KOPT-K1 (cell line): Measurements from ENCODE around the gene EPHB2.

ENCODE experiments used
- H3K27ac ChIP-seq: fragments of 200-600 bp; sonication (generic); 2 replicates; pipeline ENCODE4 v1.5.1; 2016; ENCODE audit warnings: antibody characterized with exemption, mild to moderate bottlenecking, low read depth, low read length; ENCODE audit not compliant: poor library complexity, severe bottlenecking
- H3K36me3 ChIP-seq: fragments of 200-600 bp; sonication (generic); 2 replicates; pipeline ENCODE4 v1.5.1; 2017; ENCODE audit warnings: antibody characterized with exemption, mild to moderate bottlenecking, low read length, moderate library complexity; ENCODE audit not compliant: insufficient read depth
- H3K9me3 ChIP-seq: fragments of 200-600 bp; sonication (generic); 2 replicates; pipeline ENCODE4 v1.5.1; 2017; ENCODE audit warnings: antibody characterized with exemption, low read length, mild to moderate bottlenecking; ENCODE audit not compliant: insufficient read depth, poor library complexity, severe bottlenecking

Gene EPHB2

DNA sequence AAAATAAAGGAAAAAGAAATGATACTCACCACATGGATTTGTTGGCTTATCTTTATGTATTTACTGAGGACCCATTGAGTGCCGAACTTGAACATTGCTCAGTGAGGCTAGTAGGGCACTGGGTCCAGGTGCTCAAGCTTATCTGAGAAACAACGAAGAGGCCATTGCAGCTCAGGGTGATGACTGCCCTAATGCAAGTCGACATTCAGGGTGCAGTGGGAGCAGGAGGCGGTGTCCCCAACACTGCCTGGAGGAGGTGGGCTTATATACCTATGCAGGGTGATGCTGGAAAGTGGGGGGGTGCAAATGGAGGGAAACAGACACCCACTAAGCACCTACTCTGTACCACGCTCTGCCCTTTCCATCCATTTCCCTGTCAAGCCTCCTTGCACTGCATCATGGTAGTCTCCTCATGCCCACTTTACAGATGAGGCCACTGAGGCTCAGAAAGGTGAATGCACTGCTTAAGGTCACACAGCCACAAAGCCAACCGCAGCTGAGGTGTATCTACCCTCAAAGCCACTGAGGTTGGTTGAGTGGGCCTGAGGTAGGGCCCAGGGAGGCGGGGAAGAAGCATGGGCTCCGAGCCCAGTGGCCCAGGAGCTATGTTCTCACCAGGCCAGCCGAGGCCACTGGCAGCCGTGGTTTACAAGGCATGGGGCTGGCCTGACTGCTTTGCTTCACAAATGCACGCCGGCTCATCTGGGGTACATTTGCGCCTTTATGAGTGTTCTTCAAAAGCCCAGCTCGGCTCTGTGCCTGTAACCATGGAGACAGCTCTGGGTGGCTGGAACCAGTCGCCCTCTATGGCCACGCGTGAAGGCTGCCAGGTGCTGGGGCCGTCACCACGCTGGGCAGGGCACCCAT is 103.8 kb downstream of the EPHB2 start:
- Histone ChIP-seq H3K27ac (no peak overlapping the region), H3K36me3 (no peaks in the 10 kb centered on the region), H3K9me3 (no peaks in the 10 kb centered on the region)

DNA sequence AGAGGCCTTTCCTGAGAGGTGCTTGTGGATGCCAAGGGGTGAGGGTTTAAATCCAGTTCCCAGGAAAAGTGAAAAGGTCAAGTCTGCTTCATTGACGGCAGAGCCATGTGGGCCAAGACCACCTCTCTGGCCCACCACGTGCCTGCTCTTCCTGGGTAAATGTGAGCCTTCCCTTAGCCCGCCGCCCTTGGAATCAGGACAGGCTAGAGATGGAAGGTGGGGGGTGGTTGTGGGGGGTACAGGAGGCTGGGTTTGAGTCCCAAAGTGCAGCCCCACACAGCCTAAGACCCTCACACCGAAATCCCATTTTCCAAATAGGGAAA is 104.4 kb downstream of the EPHB2 start:
- Histone ChIP-seq H3K36me3 (no peaks in the 10 kb centered on the region), H3K27ac (no peak overlapping the region), H3K9me3 (no peaks in the 10 kb centered on the region)

DNA sequence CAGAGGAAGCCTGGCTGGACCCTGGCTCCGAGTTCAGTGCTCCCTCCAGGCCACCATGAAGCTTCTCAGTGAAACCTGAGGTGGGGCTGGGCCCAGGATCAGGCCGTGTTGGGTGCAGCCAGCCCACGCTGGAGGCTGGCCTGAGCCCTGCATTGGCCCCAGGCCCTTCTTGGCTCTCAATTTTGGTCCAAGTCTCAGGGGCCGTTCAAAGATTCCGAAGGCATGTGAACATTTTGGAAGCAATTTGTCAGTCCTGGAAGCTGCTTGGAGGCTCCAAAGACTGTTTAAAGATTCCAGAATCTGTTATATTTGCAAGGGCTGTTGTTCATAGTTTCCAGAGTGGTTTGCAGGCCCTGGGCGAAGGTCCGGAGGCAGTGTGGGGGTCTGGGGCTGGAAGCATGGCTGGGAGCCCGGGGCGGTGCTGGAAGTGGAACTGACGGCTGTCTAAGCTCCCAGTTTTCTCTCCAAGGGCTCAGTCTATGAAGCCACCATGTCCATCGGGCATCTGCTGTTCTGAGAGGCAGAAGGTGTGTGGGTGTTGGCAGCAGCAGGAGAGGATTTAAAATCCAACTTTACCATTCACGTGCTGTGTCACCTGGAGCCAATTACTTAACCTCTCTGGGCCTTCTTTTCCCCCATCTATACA is 104.9 kb downstream of the EPHB2 start:
- Histone ChIP-seq H3K9me3 (no peaks in the 10 kb centered on the region), H3K27ac (no peak overlapping the region), H3K36me3 (no peaks in the 10 kb centered on the region)

DNA sequence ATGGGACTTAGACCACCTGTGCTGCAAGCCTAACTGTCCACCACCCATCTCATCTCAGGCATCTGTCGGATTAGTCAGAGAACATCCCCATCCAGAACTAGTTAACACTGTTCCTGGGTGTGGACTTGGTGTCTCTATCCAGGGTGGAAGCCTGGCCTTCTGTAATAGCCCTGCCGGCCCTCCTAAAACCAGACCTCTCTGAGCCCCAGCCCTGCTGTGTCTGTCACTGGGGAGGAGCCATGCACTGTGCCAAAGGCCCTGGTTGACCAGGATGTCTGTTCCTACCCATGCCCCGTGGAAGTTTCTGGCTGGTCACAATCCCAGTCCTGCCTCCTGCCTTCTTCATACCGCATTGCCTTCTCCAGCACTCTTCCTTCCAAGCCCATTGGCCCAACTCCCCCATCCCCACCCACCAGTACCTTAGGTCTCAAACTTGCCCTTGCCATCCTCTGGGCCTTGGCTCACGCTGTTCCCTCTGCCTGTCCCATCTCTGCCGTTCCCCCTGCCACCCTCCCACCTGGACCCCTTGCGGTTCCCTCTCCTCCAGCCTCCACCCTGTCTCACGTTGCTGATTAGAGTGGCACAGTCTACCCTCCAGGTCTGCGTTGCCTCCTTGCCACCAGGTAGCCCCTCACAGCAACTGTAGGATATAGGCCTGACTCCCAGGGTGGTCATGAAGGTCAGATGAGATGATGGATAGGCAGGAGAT is 105.6 kb downstream of the EPHB2 start:
- H3K27ac ChIP-seq = no peak overlapping the region

DNA sequence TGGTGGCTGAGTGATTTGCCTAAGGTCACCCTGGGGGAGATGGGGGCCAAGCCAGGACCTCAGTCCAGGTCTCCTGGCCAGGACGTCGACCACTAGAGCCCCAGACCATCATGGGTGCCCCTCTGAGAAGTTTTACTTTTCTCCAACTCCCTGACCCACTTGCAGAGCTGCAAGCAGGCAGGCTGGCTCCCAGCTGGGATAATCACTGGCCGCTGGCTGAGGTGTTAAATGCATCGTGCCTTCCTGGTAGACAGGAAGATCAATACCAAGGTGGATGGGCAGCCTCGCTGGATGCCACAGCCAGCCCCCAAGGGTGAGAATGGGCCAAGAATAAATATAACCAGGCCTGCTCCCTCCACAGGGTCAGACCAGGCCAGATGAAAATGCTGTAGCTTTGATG is 106.2 kb downstream of the EPHB2 start:
- no peaks in the 10 kb centered on the region for H3K9me3 ChIP-seq
- H3K27ac ChIP-seq = no peak overlapping the region
- H3K36me3 ChIP-seq = no peaks in the 10 kb centered on the region

More for the DNA sequence above, 105.6 kb downstream of the EPHB2 start:
- Histone ChIP-seq H3K36me3 (no peaks in the 10 kb centered on the region), H3K9me3 (no peaks in the 10 kb centered on the region)

DNA sequence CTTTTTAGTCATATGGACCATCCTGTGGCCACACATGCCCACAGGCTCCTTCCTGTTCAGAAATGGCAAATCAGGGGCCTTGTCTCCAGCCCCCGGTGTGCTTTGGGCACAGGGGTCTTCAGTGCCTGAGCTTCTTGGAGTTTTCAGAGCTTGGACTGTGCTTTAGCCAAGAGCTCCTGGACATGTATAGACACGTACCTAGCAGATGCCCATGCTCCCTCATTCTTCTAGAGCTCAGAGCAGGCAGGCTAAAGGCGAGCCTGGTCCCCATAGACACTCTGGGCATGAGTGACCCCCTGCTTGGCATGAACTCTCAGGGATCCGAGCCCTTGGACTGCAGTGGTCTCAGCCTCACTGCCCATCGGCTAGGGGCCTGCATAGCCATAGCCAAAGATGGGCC is 106.8 kb downstream of the EPHB2 start:
- H3K9me3 ChIP-seq = no peaks in the 10 kb centered on the region
- H3K36me3 ChIP-seq = no peaks in the 10 kb centered on the region
- no peak overlapping the region for H3K27ac ChIP-seq

DNA sequence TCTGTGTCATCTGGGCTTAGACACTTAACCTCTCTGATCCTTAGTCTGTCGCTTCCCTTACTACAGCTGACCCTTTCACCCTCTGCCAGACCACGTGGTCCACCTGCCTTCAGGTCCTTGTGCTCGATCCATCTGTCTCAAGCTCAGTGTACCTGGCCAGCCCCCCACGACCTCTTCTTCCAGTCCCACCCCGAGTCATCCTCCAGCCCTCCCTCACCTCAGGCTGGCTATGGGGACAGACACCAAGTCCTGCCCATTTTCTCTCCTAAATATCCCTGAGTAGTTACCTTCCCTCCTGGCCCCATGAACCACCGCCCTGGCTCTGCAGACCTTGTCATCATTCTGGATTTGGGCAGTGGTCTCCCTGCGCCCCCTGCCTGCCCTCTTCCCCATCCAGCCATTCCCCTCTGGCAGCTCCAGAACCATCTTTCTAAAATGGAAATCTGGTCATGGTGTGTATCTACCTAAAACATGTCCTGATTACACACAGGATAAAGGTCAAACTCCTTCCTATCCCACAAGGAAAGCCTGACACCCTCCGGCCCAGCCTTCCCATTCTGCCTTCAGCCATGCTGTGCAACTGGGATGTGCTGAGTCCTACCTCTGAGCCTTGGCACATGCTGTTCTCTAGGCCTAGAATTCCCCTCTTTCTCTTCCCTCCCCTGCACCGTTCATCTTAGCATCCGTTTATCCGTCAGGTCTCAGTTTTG is 107.6 kb downstream of the EPHB2 start:
- Histone ChIP-seq H3K9me3 (no peaks in the 10 kb centered on the region), H3K27ac (no peak overlapping the region), H3K36me3 (no peaks in the 10 kb centered on the region)

DNA sequence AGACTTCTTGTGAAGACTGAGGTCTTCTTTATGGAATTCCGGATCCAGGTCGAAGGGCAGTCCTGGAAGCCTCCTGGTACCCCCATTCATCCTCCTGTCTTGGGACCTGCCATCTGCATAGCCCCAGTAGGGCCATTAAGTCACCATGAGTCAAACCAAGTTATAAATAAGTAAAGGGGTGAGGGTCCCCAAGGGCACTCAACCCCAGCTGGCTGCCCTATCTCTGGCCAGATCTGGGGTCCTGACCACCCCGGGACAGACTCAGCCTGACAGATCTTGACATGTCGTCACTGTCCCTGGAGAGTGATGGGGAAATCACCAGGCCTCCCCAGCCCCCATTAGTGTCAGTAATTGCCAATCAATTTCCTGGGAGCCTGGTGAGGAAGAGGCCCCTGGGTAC is 108.7 kb downstream of the EPHB2 start:
- Histone ChIP-seq H3K9me3 (no peaks in the 10 kb centered on the region), H3K36me3 (no peaks in the 10 kb centered on the region), H3K27ac (no peak overlapping the region)

DNA sequence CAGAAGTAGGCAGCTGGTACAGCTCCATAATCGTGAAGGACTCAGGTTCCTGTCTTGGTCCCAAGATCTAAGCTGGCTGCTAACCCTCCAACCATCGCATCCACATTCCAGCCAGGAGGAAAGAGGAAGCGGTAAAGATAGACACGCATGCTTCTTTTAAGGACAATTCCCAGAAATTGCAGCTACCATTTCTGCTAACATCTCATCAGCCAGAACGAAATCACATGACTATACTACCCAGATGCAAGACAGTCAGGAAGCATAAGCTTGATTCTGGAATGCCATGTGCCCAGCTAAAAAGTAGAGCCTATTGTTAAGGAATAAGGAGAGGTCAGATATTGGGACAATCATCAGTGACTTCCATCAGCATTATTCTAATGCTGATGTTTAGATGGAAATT is 110.4 kb downstream of the EPHB2 start:
- no peaks in the 10 kb centered on the region for H3K36me3 ChIP-seq
- no peaks in the 10 kb centered on the region for H3K9me3 ChIP-seq
- H3K27ac ChIP-seq = no peak overlapping the region

DNA sequence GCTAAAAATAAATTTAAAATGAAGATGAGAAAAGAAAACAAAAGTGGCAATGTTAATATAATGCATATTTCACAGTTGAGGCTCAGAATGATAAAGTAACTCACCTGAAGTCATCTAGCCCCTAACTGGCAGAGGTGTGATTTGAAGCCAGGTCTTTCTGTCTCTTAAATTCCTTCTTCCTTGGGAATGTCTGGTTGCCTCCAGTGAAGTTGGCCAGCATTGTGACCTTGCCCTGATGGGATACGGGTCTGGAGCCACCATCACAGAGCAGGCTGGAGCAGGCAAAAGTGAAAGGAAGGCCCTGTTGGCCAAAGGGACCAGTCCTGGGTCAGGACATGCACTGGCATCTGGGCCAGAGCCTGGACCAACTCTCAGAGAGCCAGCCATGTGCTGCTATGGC is 111.7 kb downstream of the EPHB2 start:
- Histone ChIP-seq H3K27ac (no peak overlapping the region), H3K36me3 (no peaks in the 10 kb centered on the region), H3K9me3 (no peaks in the 10 kb centered on the region)

DNA sequence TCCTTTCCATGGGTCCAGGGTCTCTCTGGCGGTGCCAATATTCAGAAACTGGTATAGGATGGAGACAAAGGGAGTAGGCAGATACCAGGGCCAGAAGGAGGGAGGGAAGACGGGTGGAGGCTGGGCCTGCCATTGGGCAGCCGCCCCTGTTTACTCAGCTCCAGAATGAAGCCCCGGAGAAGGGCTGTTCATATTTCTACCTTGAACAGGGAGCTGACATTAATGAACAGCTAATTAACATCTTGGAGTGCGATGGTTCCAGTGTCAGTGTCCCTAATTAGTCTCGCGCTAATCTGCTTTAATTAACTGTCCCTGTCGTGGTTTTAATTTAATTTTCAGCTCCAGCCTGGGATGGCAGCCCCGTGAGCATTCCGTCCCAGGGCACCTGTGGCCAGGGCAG is 113.8 kb downstream of the EPHB2 start:
- no peaks in the 10 kb centered on the region for H3K36me3 ChIP-seq
- H3K9me3 ChIP-seq = no peaks in the 10 kb centered on the region
- no peak overlapping the region for H3K27ac ChIP-seq

DNA sequence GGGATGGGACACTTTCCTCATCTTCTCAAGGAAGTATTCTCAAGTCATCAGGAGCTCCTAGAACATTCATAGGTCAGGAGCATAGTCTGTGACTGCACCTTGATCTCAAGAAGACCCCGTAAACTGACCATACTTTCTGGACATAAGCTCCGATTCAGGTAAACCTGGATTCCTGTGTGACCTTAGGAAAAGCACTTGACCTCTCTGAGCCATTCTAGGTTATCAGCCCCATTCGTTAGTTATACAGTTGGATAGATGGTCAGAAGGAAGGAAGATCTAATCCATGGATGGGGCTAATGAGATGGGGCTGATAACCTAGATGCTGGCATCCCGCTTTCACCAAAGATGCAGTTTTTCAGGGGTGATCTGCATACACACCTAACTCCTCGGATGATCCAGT is 114.3 kb downstream of the EPHB2 start:
- Histone ChIP-seq H3K9me3 (no peaks in the 10 kb centered on the region), H3K27ac (no peak overlapping the region), H3K36me3 (no peaks in the 10 kb centered on the region)

DNA sequence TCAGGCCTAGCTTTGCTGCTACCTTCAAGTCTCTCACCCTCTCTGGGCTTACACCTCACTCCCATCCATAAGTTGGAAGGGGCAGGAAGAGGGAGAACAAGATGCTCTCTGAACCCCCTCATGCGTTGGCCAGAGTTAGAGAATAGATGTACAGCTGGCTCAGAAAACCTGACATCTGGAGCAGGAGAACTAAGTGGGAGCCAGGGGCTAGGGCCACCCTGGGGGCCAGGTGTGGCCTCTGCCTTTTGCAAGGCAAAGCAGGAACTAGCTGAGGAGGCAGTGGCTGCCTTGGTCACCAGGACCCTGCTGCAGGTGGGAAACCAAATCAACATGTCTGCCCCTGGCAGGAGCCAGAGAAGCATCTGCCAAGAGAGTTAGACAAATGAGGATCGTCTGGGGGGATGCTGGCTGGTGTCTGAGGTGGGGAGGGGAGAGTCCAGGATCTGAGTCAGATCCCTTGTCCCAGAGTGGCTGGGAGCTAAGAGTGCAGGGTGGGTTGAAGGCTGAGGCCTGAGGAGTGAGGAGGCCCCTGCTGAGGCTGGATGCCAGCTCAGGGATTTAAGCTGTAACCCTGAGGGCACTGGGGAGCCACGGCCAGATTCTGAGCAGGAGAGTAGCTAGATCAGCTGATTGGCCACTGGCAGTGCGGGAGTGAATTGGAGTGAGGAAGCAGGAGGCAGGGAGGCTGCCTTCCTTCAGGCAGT is 115.0 kb downstream of the EPHB2 start:
- no peaks in the 10 kb centered on the region for H3K9me3 ChIP-seq
- H3K27ac ChIP-seq = no peak overlapping the region
- H3K36me3 ChIP-seq = no peaks in the 10 kb centered on the region

DNA sequence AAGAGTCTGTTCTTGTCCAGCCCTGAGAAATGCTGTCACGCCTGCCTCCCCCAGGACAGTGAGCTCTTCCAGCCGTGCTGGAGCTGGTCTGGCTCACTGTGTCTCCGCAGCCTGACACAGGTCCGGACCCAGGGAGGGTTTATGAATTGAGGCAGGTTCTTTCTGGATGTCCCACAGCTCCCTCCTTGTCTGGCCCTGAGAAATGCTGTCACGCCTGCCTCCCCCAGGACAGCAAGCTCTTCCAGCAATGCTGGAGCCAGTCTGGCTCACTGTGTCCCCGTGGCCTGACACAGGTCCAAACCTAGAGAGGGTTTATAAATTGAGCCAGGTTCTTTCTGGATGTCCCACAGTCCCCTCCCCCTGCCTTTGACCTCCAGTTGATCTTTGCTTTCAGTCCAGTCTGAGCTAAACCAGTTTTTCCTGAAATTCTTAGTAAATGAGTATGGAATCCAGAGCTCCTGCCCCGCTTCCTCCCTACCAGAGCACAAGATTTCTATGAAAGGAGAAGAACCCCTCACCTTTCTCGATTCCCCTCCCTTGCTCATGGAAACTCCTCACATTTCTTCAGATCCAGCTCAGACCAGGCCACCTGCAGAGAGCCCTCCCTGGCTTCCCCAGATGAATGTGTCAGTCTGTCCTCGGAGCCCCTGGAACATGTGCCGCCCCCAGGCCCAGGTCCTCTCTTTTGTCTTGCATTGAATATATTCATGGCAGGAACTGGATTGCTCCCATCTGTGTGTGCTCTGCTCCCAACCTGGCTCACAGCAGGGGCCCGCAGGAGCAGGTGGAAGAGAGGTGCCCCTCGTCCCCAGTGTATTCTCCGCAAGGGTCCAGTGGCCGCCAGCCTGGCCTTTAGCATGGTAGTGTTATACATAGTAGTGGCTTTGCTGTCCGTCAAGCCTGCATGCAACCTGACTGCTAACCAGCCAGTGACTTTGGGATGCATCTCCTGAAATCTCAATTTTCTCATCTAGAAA is 116.3 kb downstream of the EPHB2 start:
- H3K27ac ChIP-seq = no peak overlapping the region
- no peaks in the 10 kb centered on the region for H3K36me3 ChIP-seq
- H3K9me3 ChIP-seq = no peaks in the 10 kb centered on the region
